KOPT-K1 (cell line): ENCODE results near the gene ZFP57.
"Not testable (repeated sequence)": the region's sequence is repeated elsewhere in the genome, so short reads cannot be mapped to it uniquely, and the experiment has no call there.

Experiments used
- H3K27ac ChIP-seq: fragments of 200-600 bp; sonication (generic); 2 replicates; pipeline ENCODE4 v1.5.1; 2016; ENCODE audit warnings: antibody characterized with exemption, mild to moderate bottlenecking, low read depth, low read length; ENCODE audit not compliant: poor library complexity, severe bottlenecking
- H3K36me3 ChIP-seq: fragments of 200-600 bp; sonication (generic); 2 replicates; pipeline ENCODE4 v1.5.1; 2017; ENCODE audit warnings: antibody characterized with exemption, mild to moderate bottlenecking, low read length, moderate library complexity; ENCODE audit not compliant: insufficient read depth
- H3K9me3 ChIP-seq: fragments of 200-600 bp; sonication (generic); 2 replicates; pipeline ENCODE4 v1.5.1; 2017; ENCODE audit warnings: antibody characterized with exemption, low read length, mild to moderate bottlenecking; ENCODE audit not compliant: insufficient read depth, poor library complexity, severe bottlenecking

Gene ZFP57

GRCh38 chr6:29673161-29673560 lies 7.8 kb downstream of the ZFP57 start:
- Histone ChIP-seq H3K27ac (no peak overlapping the region), H3K9me3 (no peaks in the 10 kb centered on the region), H3K36me3 (no peaks in the 10 kb centered on the region)

GRCh38 chr6:29672116-29672515 lies 8.8 kb downstream of the ZFP57 start:
- H3K27ac ChIP-seq, H3K36me3 ChIP-seq, H3K9me3 ChIP-seq: not testable (repeated sequence)

GRCh38 chr6:29671026-29671425 lies 9.9 kb downstream of the ZFP57 start:
- H3K27ac ChIP-seq = no peak overlapping the region
- no peaks in the 10 kb centered on the region for H3K9me3 ChIP-seq
- H3K36me3 ChIP-seq = no peaks in the 10 kb centered on the region

GRCh38 chr6:29667158-29667557 lies 13.8 kb downstream of the ZFP57 start:
- H3K27ac ChIP-seq = no peak overlapping the region
- no peaks in the 10 kb centered on the region for H3K36me3 ChIP-seq
- H3K9me3 ChIP-seq = no peaks in the 10 kb centered on the region

GRCh38 chr6:29666826-29667130 lies 14.2 kb downstream of the ZFP57 start:
- Histone ChIP-seq H3K27ac (no peak overlapping the region), H3K36me3 (no peaks in the 10 kb centered on the region), H3K9me3 (no peaks in the 10 kb centered on the region)

GRCh38 chr6:29665942-29666825 lies 14.8 kb downstream of the ZFP57 start:
- H3K9me3 ChIP-seq = no peaks in the 10 kb centered on the region
- H3K27ac ChIP-seq = no peak overlapping the region
- no peaks in the 10 kb centered on the region for H3K36me3 ChIP-seq

GRCh38 chr6:29663300-29664042 lies 17.5 kb downstream of the ZFP57 start:
- Histone ChIP-seq H3K36me3 (no peaks in the 10 kb centered on the region), H3K9me3 (no peaks in the 10 kb centered on the region), H3K27ac (no peak overlapping the region)

GRCh38 chr6:29661502-29662141 lies 19.3 kb downstream of the ZFP57 start:
- H3K9me3 ChIP-seq, H3K36me3 ChIP-seq, H3K27ac ChIP-seq: not testable (repeated sequence)

- H3K27ac ChIP-seq = no peak overlapping the region
- H3K9me3 ChIP-seq = no peaks in the 10 kb centered on the region
- H3K36me3 ChIP-seq = no peaks in the 10 kb centered on the region
Measured at GRCh38 chr6:29661071-29661470, 19.9 kb downstream of the ZFP57 start.

GRCh38 chr6:29656798-29657197 lies 24.2 kb downstream of the ZFP57 start, which contains the start of gene MOG:
MOG (plus strand) TSS chr6:29657092; CDS start chr6:29657210, 118 bp downstream.
- H3K36me3 ChIP-seq = no peaks in the 10 kb centered on the region
- no peaks in the 10 kb centered on the region for H3K9me3 ChIP-seq
- no peak within 1 kb of the TSS for H3K27ac ChIP-seq

- Histone ChIP-seq H3K36me3 (no peaks in the 10 kb centered on the region), H3K9me3 (no peaks in the 10 kb centered on the region), H3K27ac (no peak overlapping the region)
Measured at GRCh38 chr6:29656157-29656556, 24.8 kb downstream of the ZFP57 start.

GRCh38 chr6:29655658-29656057 lies 25.3 kb downstream of the ZFP57 start:
- H3K9me3 ChIP-seq = no peaks in the 10 kb centered on the region
- no peaks in the 10 kb centered on the region for H3K36me3 ChIP-seq
- no peak overlapping the region for H3K27ac ChIP-seq

- no peaks in the 10 kb centered on the region for H3K36me3 ChIP-seq
Measured at GRCh38 chr6:29653452-29654038, 27.4 kb downstream of the ZFP57 start.

GRCh38 chr6:29652198-29652584 lies 28.8 kb downstream of the ZFP57 start:
- Histone ChIP-seq H3K27ac (no peak overlapping the region), H3K9me3 (no peaks in the 10 kb centered on the region), H3K36me3 (no peaks in the 10 kb centered on the region)

More at GRCh38 chr6:29653452-29654038, 27.4 kb downstream of the ZFP57 start:
- H3K9me3 ChIP-seq = no peaks in the 10 kb centered on the region
- no peak overlapping the region for H3K27ac ChIP-seq
